Retinal pigment epithelial cell (primary cell): ENCODE results near the gene PDZD8.

Source experiments
- DNase-seq: peaks from one replicate; pipeline ENCODE4 v3.0.0-alpha.2; 2010; ENCODE audit warnings: low read depth
- H3K4me3 ChIP-seq: 2 replicates; pipeline ENCODE4 v1.5.1; 2011; ENCODE audit warnings: mild to moderate bottlenecking, low read length, control low read depth, moderate library complexity
- TF ChIP-seq, protein P1 (sequence below): conservative IDR thresholded peaks from 2 replicates; pipeline ENCODE4 v1.5.1; 2011; ENCODE audit warnings: low read depth, low read length, control low read depth, inconsistent platforms

Gene PDZD8

DNA sequence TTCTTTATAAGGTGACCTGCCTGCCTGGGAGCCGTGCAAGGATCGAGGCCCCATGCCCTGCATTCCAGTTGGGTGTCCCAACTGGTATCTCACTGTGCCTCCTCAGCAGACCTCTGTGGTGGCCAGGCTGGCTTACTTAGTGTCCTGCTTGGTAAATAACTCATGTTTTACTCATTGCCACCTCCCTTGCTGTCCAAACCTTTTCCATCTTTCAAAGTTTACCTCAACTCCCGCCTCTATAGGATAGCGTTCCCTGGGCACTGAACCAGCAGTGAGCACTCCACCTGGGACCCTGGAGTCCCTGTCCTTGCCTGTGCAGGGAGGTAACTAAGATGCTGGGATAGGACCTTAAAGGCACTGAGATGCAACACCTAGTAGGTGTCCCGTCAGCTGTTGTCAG is 100.7 kb downstream of the PDZD8 start:
- TF ChIP-seq, protein P1, sequence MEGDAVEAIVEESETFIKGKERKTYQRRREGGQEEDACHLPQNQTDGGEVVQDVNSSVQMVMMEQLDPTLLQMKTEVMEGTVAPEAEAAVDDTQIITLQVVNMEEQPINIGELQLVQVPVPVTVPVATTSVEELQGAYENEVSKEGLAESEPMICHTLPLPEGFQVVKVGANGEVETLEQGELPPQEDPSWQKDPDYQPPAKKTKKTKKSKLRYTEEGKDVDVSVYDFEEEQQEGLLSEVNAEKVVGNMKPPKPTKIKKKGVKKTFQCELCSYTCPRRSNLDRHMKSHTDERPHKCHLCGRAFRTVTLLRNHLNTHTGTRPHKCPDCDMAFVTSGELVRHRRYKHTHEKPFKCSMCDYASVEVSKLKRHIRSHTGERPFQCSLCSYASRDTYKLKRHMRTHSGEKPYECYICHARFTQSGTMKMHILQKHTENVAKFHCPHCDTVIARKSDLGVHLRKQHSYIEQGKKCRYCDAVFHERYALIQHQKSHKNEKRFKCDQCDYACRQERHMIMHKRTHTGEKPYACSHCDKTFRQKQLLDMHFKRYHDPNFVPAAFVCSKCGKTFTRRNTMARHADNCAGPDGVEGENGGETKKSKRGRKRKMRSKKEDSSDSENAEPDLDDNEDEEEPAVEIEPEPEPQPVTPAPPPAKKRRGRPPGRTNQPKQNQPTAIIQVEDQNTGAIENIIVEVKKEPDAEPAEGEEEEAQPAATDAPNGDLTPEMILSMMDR = no peak
- H3K4me3 ChIP-seq = no peak overlapping the region
- DNase-seq = no peak

DNA sequence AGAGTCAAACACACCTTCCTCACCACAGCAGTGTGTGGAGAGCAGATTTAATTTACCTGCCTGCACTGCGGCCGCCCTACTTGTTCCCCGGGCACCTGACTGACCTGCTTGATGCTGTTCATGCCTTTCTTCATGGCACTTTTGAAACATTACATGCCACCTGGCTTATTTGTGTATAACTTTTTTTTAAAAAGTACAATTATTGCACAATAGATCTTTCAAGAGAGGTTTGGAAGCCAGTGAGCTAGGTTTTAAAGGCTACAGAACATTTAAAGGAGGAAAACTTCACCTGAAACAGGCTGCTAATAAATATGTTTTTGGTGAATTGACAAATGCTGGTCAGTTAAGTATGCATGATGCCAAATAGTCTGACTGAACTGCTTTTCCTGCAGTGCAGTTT is 101.3 kb downstream of the PDZD8 start:
- TF ChIP-seq, protein P1 = no peak
- no peak overlapping the region for H3K4me3 ChIP-seq
- DNase-seq = no peak

GRCh38 chr10:117272195-117273076 is 102.8 kb downstream of the PDZD8 start:
- no peak overlapping the region for H3K4me3 ChIP-seq
- TF ChIP-seq, protein P1 = no peak
- DNase-seq = no peak

- TF ChIP-seq, protein P1 = no peak
- DNase-seq = peak; percentile 27
Measured at GRCh38 chr10:117271427-117271826, 103.8 kb downstream of the PDZD8 start.

GRCh38 chr10:117268907-117269306 is 106.3 kb downstream of the PDZD8 start:
- H3K4me3 ChIP-seq = no peak overlapping the region
- DNase-seq = no peak
- TF ChIP-seq, protein P1 = no peak

More at GRCh38 chr10:117271427-117271826, 103.8 kb downstream of the PDZD8 start:
- H3K4me3 ChIP-seq = no peak overlapping the region

DNA sequence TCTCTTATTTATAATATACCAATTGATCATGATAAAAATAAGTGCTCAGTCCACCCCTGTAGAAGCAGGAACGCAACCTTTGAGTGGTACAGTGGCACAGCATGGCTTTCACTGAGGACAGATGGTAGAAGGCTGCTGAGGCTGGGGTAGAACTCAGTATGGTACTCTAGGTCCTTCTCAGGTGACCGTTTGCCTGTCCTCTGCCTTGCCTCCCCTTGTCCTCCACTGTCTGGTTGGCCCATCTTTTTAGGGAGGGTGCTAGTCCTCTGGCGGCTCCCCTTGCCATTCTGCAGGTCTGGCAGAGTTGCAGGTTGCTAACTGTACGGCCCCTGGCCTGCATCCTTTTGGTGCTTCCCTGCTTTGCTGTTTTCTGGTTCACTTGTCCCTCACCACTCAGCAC is 107.0 kb downstream of the PDZD8 start:
- TF ChIP-seq, protein P1 = no peak
- DNase-seq = no peak

GRCh38 chr10:117266812-117267211 is 108.4 kb downstream of the PDZD8 start:
- H3K4me3 ChIP-seq = no peak overlapping the region
- no peak for DNase-seq
- TF ChIP-seq, protein P1 = no peak

More for the DNA sequence above, 107.0 kb downstream of the PDZD8 start:
- H3K4me3 ChIP-seq = no peak overlapping the region
